ENCODE data around the gene DNAH2. TPM values are rescaled to one million over a fixed set of nuclear protein-coding genes. Genes with fewer than 3 reads are reported as not detected.

The DNAH2 gene
- total RNA-seq, 1 donor from 2014 or later, result 0.26 TPM

- H3K4me3 ChIP-seq (ENCODE audit: low read depth, low read length), result no peak overlapping the region
- DNase-seq (ENCODE audit: low read depth), result no peak
- H3K27me3 ChIP-seq (ENCODE audit: control insufficient read depth, insufficient read depth, low read length), result peaks cover 1% of the 10 kb centered on the region
- TF ChIP-seq CTCF (IDR thresholded peaks at IDR 0.05; ENCODE audit: insufficient read depth, low read length, severe bottlenecking), result peak; percentile 2
- FAIRE-seq, result no peak
- no peaks in the 10 kb centered on the region for H3K36me3 ChIP-seq (ENCODE audit: control insufficient read depth, insufficient read depth, low read length)
Measured at GRCh38 chr17:7825206-7825990, 107.9 kb downstream of the DNAH2 start.

DNA sequence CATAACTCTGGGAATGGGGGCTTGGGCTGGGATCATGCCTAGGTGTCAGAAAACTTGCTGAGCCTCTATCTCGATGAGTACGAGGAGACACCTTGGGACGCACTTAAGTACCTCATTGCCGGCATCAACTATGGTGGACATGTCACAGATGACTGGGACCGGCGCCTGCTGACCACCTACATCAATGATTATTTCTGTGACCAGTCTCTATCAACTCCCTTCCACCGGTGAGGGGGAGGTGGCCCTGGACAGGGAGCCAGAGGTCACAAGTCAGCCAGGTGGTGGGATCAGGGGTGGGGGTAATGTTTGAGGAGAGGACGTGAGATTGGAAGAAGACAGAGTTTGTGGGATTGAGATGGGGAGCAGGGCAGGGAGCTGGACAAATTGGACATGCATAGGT, 113.1 kb downstream of the DNAH2 start:
- TF ChIP-seq CTCF (IDR thresholded peaks at IDR 0.05; ENCODE audit: insufficient read depth, low read length, severe bottlenecking), result no peak
- Histone ChIP-seq H3K27me3 (ENCODE audit: control insufficient read depth, insufficient read depth, low read length) (peaks cover 1% of the 10 kb centered on the region), H3K36me3 (ENCODE audit: control insufficient read depth, insufficient read depth, low read length) (no peaks in the 10 kb centered on the region), H3K4me3 (ENCODE audit: low read depth, low read length) (no peak overlapping the region)
- DNase-seq (ENCODE audit: low read depth) (no peak), FAIRE-seq (no peak)

GRCh38 chr17:7831233-7831632, 113.7 kb downstream of the DNAH2 start:
- H3K27me3 ChIP-seq (ENCODE audit: control insufficient read depth, insufficient read depth, low read length), result peaks cover 1% of the 10 kb centered on the region
- no peak for FAIRE-seq
- no peak overlapping the region for H3K4me3 ChIP-seq (ENCODE audit: low read depth, low read length)
- no peak for TF ChIP-seq CTCF (IDR thresholded peaks at IDR 0.05; ENCODE audit: insufficient read depth, low read length, severe bottlenecking)
- DNase-seq (ENCODE audit: low read depth), result no peak
- H3K36me3 ChIP-seq (ENCODE audit: control insufficient read depth, insufficient read depth, low read length), result no peaks in the 10 kb centered on the region

- Histone ChIP-seq H3K4me3 (ENCODE audit: low read depth, low read length) (no peak overlapping the region), H3K36me3 (ENCODE audit: control insufficient read depth, insufficient read depth, low read length) (no peaks in the 10 kb centered on the region), H3K27me3 (ENCODE audit: control insufficient read depth, insufficient read depth, low read length) (peaks cover 1% of the 10 kb centered on the region)
- FAIRE-seq, result no peak
- no peak for TF ChIP-seq CTCF (IDR thresholded peaks at IDR 0.05; ENCODE audit: insufficient read depth, low read length, severe bottlenecking)
- no peak for DNase-seq (ENCODE audit: low read depth)
Measured at GRCh38 chr17:7832431-7832830, 114.9 kb downstream of the DNAH2 start.

- DNase-seq (ENCODE audit: low read depth) (no peak), FAIRE-seq (no peak)
- Histone ChIP-seq H3K4me3 (ENCODE audit: low read depth, low read length) (peak overlapping the region; percentile 79), H3K36me3 (ENCODE audit: control insufficient read depth, insufficient read depth, low read length) (no peaks in the 10 kb centered on the region), H3K27me3 (ENCODE audit: control insufficient read depth, insufficient read depth, low read length) (peaks cover 1% of the 10 kb centered on the region)
- no peak for TF ChIP-seq CTCF (IDR thresholded peaks at IDR 0.05; ENCODE audit: insufficient read depth, low read length, severe bottlenecking)
Measured at GRCh38 chr17:7833011-7833794, 115.7 kb downstream of the DNAH2 start.
